Stimulated activated CD8-positive, alpha-beta memory T cell treated with anti-CD3 and anti-CD28 coated beads, Interleukin-12 subunit alpha, Interleukin-12 subunit beta, amount 100 ng/mL, for 24 hours (primary cell): ENCODE measurements around the gene COG7.
"Not testable (repeated sequence)": the region's sequence is repeated elsewhere in the genome, so short reads cannot be mapped to it uniquely, and the experiment has no call there.

Source experiments
- DNase-seq: peaks from one replicate; pipeline ENCODE4 v3.0.0-alpha.2; 2020; ENCODE audit errors: extremely low read depth

The COG7 gene

GRCh38 chr16:23384878-23385277 lies 68.1 kb downstream of the COG7 start:
- DNase-seq: no peak

GRCh38 chr16:23383881-23384280 lies 69.1 kb downstream of the COG7 start:
- no peak for DNase-seq

- DNase-seq: no peak
These were observed 70.7 kb downstream of the COG7 start for GRCh38 chr16:23382279-23382678.

GRCh38 chr16:23381702-23382101 lies 71.3 kb downstream of the COG7 start:
- DNase-seq: not testable (repeated sequence)

- DNase-seq: no peak
These were observed 72.5 kb downstream of the COG7 start for GRCh38 chr16:23380501-23380951.

GRCh38 chr16:23379707-23380106 lies 73.3 kb downstream of the COG7 start:
- DNase-seq: no peak

- no peak for DNase-seq
These were observed 74.1 kb downstream of the COG7 start for GRCh38 chr16:23378921-23379320.

- no peak for DNase-seq
These were observed 74.7 kb downstream of the COG7 start for GRCh38 chr16:23378256-23378655.

GRCh38 chr16:23377071-23377931 lies 75.7 kb downstream of the COG7 start:
- DNase-seq: no peak

GRCh38 chr16:23375643-23376042 lies 77.3 kb downstream of the COG7 start:
- no peak for DNase-seq

- no peak for DNase-seq
These were observed 78.1 kb downstream of the COG7 start for GRCh38 chr16:23374721-23375510.

- DNase-seq: no peak
These were observed 79.4 kb downstream of the COG7 start for GRCh38 chr16:23373436-23374219.

- DNase-seq: no peak
These were observed 81.6 kb downstream of the COG7 start for GRCh38 chr16:23371368-23371767.

- no peak for DNase-seq
These were observed 83.6 kb downstream of the COG7 start for GRCh38 chr16:23369416-23369815.

- no peak for DNase-seq
These were observed 84.5 kb downstream of the COG7 start for GRCh38 chr16:23368469-23368868.

- DNase-seq: no peak
These were observed 85.0 kb downstream of the COG7 start for GRCh38 chr16:23367988-23368387.

GRCh38 chr16:23367564-23367963 lies 85.4 kb downstream of the COG7 start:
- DNase-seq: no peak

GRCh38 chr16:23366341-23366740 lies 86.6 kb downstream of the COG7 start:
- not testable (repeated sequence) for DNase-seq

GRCh38 chr16:23365602-23366240 lies 87.3 kb downstream of the COG7 start:
- no peak for DNase-seq

GRCh38 chr16:23362460-23363317 lies 90.3 kb downstream of the COG7 start:
- DNase-seq: no peak
